ENCODE measurements around the gene COL18A1.

GRCh38 chr21:45444385-45444784, 39.4 kb downstream of the COL18A1 start:
- TF ChIP-seq OSR1 (CRISPR knock-in tag; IDR thresholded peaks at IDR 0.05) (no peak), POU6F1 (CRISPR knock-in tag; IDR thresholded peaks at IDR 0.05; ENCODE audit: borderline replicate concordance, low read depth) (no peak), ZFP30 (CRISPR knock-in tag; IDR thresholded peaks at IDR 0.05) (no peak)
